Hypothalamus (tissue), 51 donors: ENCODE results near the gene MARK1.

Experiments used
- DNase-seq, 51 donors: peaks; one replicate each; lab custom pipeline; 2025; lab: John Stamatoyannopoulos, UW

The MARK1 gene

GRCh38 chr1:220528679-220529501, 954 bp downstream of the MARK1 start:
- DNase-seq = peak in 27 of 51 donors; percentile 15 to 75 (median 34)

- DNase-seq = peak in 2 of 51 donors; percentile 28 to 75
Observed at GRCh38 chr1:220529521-220530020, 1.6 kb downstream of the MARK1 start.

GRCh38 chr1:220533504-220534109, 5.7 kb downstream of the MARK1 start:
- no peak for DNase-seq

- peak in 1 of 51 donors; percentile 19 for DNase-seq
Observed at GRCh38 chr1:220544901-220545303, 17.0 kb downstream of the MARK1 start.

- peak in 1 of 51 donors; percentile 8 for DNase-seq
Observed at GRCh38 chr1:220550811-220551399, 23.0 kb downstream of the MARK1 start.

- no peak for DNase-seq
Observed at GRCh38 chr1:220551718-220552117, 23.8 kb downstream of the MARK1 start.

- no peak for DNase-seq
Observed at GRCh38 chr1:220552672-220553260, 24.8 kb downstream of the MARK1 start.

GRCh38 chr1:220556641-220557040, 28.7 kb downstream of the MARK1 start:
- DNase-seq = no peak

- no peak for DNase-seq
Observed at GRCh38 chr1:220563564-220563963, 35.6 kb downstream of the MARK1 start.

GRCh38 chr1:220564216-220564615, 36.3 kb downstream of the MARK1 start:
- DNase-seq = no peak

- no peak for DNase-seq
Observed at GRCh38 chr1:220565670-220566069, 37.7 kb downstream of the MARK1 start.

GRCh38 chr1:220566869-220567268, 38.9 kb downstream of the MARK1 start:
- DNase-seq = no peak

- DNase-seq = no peak
Observed at GRCh38 chr1:220572416-220572815, 44.5 kb downstream of the MARK1 start.

GRCh38 chr1:220573836-220574235, 45.9 kb downstream of the MARK1 start:
- no peak for DNase-seq

GRCh38 chr1:220575718-220576497, 48.0 kb downstream of the MARK1 start:
- DNase-seq = no peak

- DNase-seq = no peak
Observed at GRCh38 chr1:220577926-220578325, 50.0 kb downstream of the MARK1 start.

- DNase-seq = no peak
Observed at GRCh38 chr1:220579317-220579716, 51.4 kb downstream of the MARK1 start.

- no peak for DNase-seq
Observed at GRCh38 chr1:220592714-220593113, 64.8 kb downstream of the MARK1 start.

- no peak for DNase-seq
Observed at GRCh38 chr1:220594356-220594755, 66.4 kb downstream of the MARK1 start.

GRCh38 chr1:220595179-220595578, 67.2 kb downstream of the MARK1 start:
- no peak for DNase-seq
